Neural cell (in vitro differentiated cells): ENCODE results near the gene TEX101. TPM values are rescaled to one million over a fixed set of nuclear protein-coding genes. Genes with fewer than 3 reads are reported as not detected.

ENCODE experiments used
- H2AFZ ChIP-seq: fragments of 200-600, 300-800 bp; sonication (generic), shearing (Covaris generic); 2 replicates; pipeline ENCODE4 v1.6.0; 2014; ENCODE audit warnings: low read depth, mild to moderate bottlenecking, antibody characterized with exemption, low read length, moderate library complexity
- H3F3A ChIP-seq: fragments of 200-600 bp; shearing (Covaris generic); 2 replicates; pipeline ENCODE4 v1.6.1; 2016; ENCODE audit warnings: mild to moderate bottlenecking, moderate library complexity, mixed read lengths, antibody characterized with exemption, low read length; ENCODE audit not compliant: insufficient read depth, poor library complexity, severe bottlenecking
- H3K27ac ChIP-seq: fragments of 200-600, 300-800 bp; sonication (generic), shearing (Covaris generic); 2 replicates; pipeline ENCODE4 v1.5.1; 2014; ENCODE audit warnings: mild to moderate bottlenecking, low read length, moderate library complexity
- H3K27me3 ChIP-seq: fragments of 300-800, 200-600 bp; sonication (generic), shearing (Covaris generic); 2 replicates; pipeline ENCODE4 v1.6.0; 2014; ENCODE audit warnings: mild to moderate bottlenecking, low read depth, low read length, moderate library complexity; ENCODE audit not compliant: insufficient read depth
- H3K36me3 ChIP-seq: fragments of 300-800, 200-600 bp; sonication (generic), shearing (Covaris generic); 2 replicates; pipeline ENCODE4 v1.5.1; 2014; ENCODE audit warnings: mild to moderate bottlenecking, antibody characterized with exemption, low read length, moderate library complexity; ENCODE audit not compliant: insufficient read depth
- H3K4me2 ChIP-seq: fragments of 300-800, 200-600 bp; sonication (generic), shearing (Covaris generic); 2 replicates; pipeline ENCODE4 v1.6.0; 2014; ENCODE audit warnings: mild to moderate bottlenecking, low read length
- H3K4me3 ChIP-seq: fragments of 300-800, 200-600 bp; sonication (generic), shearing (Covaris generic); 2 replicates; pipeline ENCODE4 v1.5.1; 2014; ENCODE audit warnings: mild to moderate bottlenecking, low read length, moderate library complexity
- H3K79me2 ChIP-seq: fragments of 200-600 bp; shearing (Covaris generic); replicated peaks from 2 replicates; pipeline ENCODE4 v1.6.0; 2014; ENCODE audit warnings: mild to moderate bottlenecking, low read length, moderate library complexity; ENCODE audit not compliant: insufficient read depth
- H3K9ac ChIP-seq: fragments of 300-800, 200-600 bp; sonication (generic), shearing (Covaris generic); 2 replicates; pipeline ENCODE4 v1.6.1; 2016; ENCODE audit warnings: mild to moderate bottlenecking, low read length, mixed read lengths
- H3K9me2 ChIP-seq: fragments of 200-600 bp; shearing (Covaris generic); 2 replicates; pipeline ENCODE4 v1.6.1; 2016; ENCODE audit warnings: mild to moderate bottlenecking, low read length, mixed read lengths; ENCODE audit not compliant: insufficient read depth
- H3K9me3 ChIP-seq: fragments of 200-600, 300-800 bp; sonication (generic), shearing (Covaris generic); 2 replicates; pipeline ENCODE4 v1.6.1; 2016; ENCODE audit warnings: mild to moderate bottlenecking, mixed run types, low read length, moderate library complexity, mixed read lengths
- H4K20me1 ChIP-seq: fragments of 200-600 bp; shearing (Covaris generic); 2 replicates; pipeline ENCODE4 v1.6.1; 2016; ENCODE audit warnings: mild to moderate bottlenecking, mixed run types; ENCODE audit not compliant: insufficient read depth
- EP300 ChIP-seq: fragments of 450-650 bp; conservative IDR thresholded peaks from 2 replicates; pipeline ENCODE4 v1.6.1; 2014; ENCODE audit warnings: antibody characterized with exemption, mild to moderate bottlenecking, moderate library complexity; ENCODE audit not compliant: poor library complexity, severe bottlenecking
- EZH2 ChIP-seq: fragments of 200-600, 300-800 bp; shearing (Covaris generic), sonication (generic); IDR thresholded peaks from 2 replicates; pipeline ENCODE4 v1.6.1; 2014; ENCODE audit warnings: antibody characterized with exemption, low read length, borderline replicate concordance, mild to moderate bottlenecking; ENCODE audit not compliant: insufficient read depth, poor library complexity, severe bottlenecking
- MXI1 ChIP-seq: fragments of 450-650 bp; conservative IDR thresholded peaks from 2 replicates; pipeline ENCODE4 v1.6.1; 2014; ENCODE audit warnings: antibody characterized with exemption, mild to moderate bottlenecking; ENCODE audit not compliant: poor library complexity, severe bottlenecking
- POLR2AphosphoS5 ChIP-seq: IDR thresholded peaks from 2 replicates; pipeline ENCODE4 v1.6.1; 2012
- RAD21 ChIP-seq: fragments of 450-650 bp; conservative IDR thresholded peaks from 2 replicates; pipeline ENCODE4 v1.6.1; 2014; ENCODE audit warnings: antibody characterized with exemption, mild to moderate bottlenecking, moderate library complexity
- SMC3 ChIP-seq: fragments of 450-650 bp; conservative IDR thresholded peaks from 2 replicates; pipeline ENCODE4 v1.6.1; 2014; ENCODE audit warnings: antibody characterized with exemption, mild to moderate bottlenecking, moderate library complexity; ENCODE audit not compliant: poor library complexity
- TAF1 ChIP-seq: IDR thresholded peaks from 2 replicates; pipeline ENCODE4 v1.6.1; 2012; ENCODE audit warnings: low read depth
- polyA plus RNA-seq: library from polyadenylated mRNA; depleted of rRNA; stranded (reverse); fragments of >200 nt; gene quantifications from 2 replicates; pipeline ENCODE4 v1.2.3, GENCODE V29; 2014
- TF ChIP-seq, protein P1 (sequence below): IDR thresholded peaks from 2 replicates; pipeline ENCODE4 v1.6.1; 2012; ENCODE audit warnings: borderline replicate concordance
- TF ChIP-seq, protein P2 (sequence below): fragments of 450-650 bp; IDR thresholded peaks from 2 replicates; pipeline ENCODE4 v1.5.1; 2014; ENCODE audit warnings: antibody characterized with exemption, mild to moderate bottlenecking, moderate library complexity; ENCODE audit not compliant: poor library complexity, severe bottlenecking

TEX101 gene
- polyA plus RNA-seq, 1 donor from 2014 or later, result not detected

DNA sequence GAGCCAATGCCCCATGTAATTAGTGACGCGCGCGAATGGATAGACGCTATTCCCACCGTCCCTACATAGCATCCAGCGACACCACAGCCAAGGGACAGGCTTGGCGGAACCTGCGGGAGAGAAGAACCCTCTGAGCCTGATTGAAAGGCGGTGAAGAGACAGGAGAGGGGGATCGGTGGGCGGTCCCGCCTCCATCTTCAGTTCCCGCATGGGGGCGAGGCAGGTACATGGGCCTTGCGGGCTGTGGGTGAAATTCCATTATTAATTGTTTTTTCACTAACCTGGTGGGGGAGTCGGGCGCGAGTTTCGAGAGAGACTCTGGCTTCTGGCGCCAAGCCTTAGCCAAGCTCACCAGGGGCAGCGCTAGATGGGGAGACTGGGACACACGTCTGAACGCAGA is 8.4 kb upstream of the TEX101 start (continued):
- TF ChIP-seq EP300, result no peak

DNA sequence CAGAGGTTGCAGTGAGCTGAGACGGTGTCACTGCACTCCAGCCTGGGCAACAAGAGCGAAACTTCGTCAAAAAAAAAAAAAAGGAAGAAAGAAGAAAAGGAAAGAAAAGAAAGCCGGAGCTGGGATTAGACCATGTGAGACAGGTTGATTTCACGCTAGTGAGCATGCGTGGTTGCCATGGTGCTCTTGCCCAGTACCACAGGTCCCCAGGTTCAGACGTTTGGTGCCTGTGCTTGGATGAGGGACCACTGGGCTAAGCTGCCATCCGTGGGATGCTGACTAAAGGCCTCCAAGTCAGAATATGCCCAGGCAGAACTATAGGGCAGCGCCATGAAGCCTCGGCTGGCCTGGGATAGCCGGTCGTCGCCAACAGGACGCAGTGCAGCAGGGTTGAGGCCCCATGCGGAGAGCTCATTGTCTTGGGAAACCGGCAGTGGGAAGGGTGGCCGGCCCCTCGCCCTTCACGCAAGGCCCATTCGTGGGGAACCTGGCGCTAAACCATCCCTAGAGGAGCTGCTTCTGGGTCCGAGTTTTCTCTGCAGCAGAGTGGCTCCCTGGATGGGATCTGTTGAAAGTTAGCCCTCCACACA is 7.2 kb upstream of the TEX101 start:
- Histone ChIP-seq H3K9ac (no peak overlapping the region), H3F3A (no peaks in the 10 kb centered on the region), H3K4me3 (no peak overlapping the region), H4K20me1 (no peaks in the 10 kb centered on the region), H3K27me3 (no peaks in the 10 kb centered on the region), H3K36me3 (no peaks in the 10 kb centered on the region), H3K79me2 (no peaks in the 10 kb centered on the region), H3K4me2 (no peak overlapping the region), H2AFZ (no peak overlapping the region), H3K9me2 (no peaks in the 10 kb centered on the region), H3K27ac (no peak overlapping the region), H3K9me3 (no peaks in the 10 kb centered on the region)
- TF ChIP-seq, protein P1, sequence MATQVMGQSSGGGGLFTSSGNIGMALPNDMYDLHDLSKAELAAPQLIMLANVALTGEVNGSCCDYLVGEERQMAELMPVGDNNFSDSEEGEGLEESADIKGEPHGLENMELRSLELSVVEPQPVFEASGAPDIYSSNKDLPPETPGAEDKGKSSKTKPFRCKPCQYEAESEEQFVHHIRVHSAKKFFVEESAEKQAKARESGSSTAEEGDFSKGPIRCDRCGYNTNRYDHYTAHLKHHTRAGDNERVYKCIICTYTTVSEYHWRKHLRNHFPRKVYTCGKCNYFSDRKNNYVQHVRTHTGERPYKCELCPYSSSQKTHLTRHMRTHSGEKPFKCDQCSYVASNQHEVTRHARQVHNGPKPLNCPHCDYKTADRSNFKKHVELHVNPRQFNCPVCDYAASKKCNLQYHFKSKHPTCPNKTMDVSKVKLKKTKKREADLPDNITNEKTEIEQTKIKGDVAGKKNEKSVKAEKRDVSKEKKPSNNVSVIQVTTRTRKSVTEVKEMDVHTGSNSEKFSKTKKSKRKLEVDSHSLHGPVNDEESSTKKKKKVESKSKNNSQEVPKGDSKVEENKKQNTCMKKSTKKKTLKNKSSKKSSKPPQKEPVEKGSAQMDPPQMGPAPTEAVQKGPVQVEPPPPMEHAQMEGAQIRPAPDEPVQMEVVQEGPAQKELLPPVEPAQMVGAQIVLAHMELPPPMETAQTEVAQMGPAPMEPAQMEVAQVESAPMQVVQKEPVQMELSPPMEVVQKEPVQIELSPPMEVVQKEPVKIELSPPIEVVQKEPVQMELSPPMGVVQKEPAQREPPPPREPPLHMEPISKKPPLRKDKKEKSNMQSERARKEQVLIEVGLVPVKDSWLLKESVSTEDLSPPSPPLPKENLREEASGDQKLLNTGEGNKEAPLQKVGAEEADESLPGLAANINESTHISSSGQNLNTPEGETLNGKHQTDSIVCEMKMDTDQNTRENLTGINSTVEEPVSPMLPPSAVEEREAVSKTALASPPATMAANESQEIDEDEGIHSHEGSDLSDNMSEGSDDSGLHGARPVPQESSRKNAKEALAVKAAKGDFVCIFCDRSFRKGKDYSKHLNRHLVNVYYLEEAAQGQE, result no peak
- TF ChIP-seq TAF1 (no peak), EZH2 (no peak), POLR2AphosphoS5 (no peak), RAD21 (no peak), SMC3 (no peak), MXI1 (no peak), EP300 (no peak)
- TF ChIP-seq, protein P2, sequence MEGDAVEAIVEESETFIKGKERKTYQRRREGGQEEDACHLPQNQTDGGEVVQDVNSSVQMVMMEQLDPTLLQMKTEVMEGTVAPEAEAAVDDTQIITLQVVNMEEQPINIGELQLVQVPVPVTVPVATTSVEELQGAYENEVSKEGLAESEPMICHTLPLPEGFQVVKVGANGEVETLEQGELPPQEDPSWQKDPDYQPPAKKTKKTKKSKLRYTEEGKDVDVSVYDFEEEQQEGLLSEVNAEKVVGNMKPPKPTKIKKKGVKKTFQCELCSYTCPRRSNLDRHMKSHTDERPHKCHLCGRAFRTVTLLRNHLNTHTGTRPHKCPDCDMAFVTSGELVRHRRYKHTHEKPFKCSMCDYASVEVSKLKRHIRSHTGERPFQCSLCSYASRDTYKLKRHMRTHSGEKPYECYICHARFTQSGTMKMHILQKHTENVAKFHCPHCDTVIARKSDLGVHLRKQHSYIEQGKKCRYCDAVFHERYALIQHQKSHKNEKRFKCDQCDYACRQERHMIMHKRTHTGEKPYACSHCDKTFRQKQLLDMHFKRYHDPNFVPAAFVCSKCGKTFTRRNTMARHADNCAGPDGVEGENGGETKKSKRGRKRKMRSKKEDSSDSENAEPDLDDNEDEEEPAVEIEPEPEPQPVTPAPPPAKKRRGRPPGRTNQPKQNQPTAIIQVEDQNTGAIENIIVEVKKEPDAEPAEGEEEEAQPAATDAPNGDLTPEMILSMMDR, result no peak

DNA sequence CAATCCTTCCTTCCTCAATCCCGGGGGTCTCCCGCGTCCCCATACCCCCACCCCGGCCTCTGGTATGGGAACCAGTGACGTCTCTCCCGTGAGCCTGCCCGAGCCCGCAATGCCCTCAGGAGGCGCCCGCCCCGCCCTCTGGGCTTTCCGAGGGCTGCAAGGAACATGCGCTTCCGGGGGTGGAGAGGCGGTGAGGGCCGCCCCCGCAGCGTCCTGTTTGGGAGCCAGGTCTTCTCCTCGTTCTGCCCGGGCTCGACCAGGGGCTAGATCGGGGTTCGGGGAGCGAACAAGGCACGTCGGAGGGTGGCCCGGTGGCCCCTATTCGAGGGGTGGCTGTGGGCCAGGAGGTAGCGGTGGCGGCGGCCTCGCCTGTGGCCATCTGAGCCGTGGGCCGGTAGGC is 6.6 kb upstream of the TEX101 start:
- H3K9me2 ChIP-seq, result no peaks in the 10 kb centered on the region
- H4K20me1 ChIP-seq, result no peaks in the 10 kb centered on the region
- no peaks in the 10 kb centered on the region for H3K36me3 ChIP-seq
- no peaks in the 10 kb centered on the region for H3K9me3 ChIP-seq
- H3K9ac ChIP-seq, result no peak overlapping the region
- no peak overlapping the region for H3K27ac ChIP-seq
- H3K79me2 ChIP-seq, result no peaks in the 10 kb centered on the region
- no peak overlapping the region for H2AFZ ChIP-seq
- no peaks in the 10 kb centered on the region for H3F3A ChIP-seq
- TF ChIP-seq POLR2AphosphoS5 (no peak), TAF1 (no peak), EZH2 (no peak), EP300 (no peak), MXI1 (no peak), RAD21 (no peak), SMC3 (no peak)
- TF ChIP-seq, protein P2, result no peak
- TF ChIP-seq, protein P1, result no peak
- H3K4me3 ChIP-seq, result no peak overlapping the region
- H3K27me3 ChIP-seq, result no peaks in the 10 kb centered on the region
- no peak overlapping the region for H3K4me2 ChIP-seq
